ENCODE measurements around the gene PPP1R13L.

The PPP1R13L gene

DNA sequence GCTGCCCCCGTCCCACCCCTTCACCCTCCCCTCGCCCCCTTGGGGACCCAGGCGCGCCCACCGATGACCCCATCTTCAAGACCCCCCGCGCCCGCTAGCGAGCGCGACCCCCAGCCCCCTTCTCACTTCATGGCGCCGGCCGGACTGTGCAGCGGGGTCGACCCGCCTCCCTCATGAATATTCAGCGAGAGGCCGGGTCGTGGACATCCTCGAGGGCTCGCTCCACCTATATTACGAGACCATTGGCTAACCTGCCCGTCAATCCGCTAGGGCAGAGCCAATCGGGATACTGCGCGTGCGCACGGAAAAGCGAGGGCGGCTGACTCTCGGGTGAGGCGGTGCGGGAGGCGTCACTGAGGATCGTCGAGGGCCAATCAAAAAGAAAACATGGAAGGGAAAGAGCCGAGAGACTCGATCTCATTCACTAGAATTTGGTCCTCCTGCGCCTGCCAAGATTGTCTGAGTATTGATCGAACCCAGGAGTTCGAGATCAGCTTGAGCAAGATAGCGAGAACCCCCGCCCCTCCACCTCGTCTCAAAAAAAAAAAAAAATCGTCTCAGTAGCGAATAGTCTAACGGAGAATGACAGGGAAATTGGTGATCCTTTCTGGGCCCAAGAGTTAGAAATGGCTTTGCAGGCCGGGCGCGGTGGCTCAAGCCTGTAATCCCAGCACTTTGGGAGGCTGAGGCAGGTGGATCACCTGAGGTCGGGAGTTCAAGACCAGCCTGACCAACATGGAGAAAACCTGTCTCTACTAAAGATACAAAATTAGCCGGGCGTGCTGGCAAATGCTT, 34.3 kb downstream of the PPP1R13L start, which contains the start of gene ERCC2:
Gene ERCC2, minus strand, starts transcription at position 164 of the 795 bp plus-strand sequence. Its CDS starts 33 bp downstream, at position 131.
- TF ChIP-seq, protein P1, sequence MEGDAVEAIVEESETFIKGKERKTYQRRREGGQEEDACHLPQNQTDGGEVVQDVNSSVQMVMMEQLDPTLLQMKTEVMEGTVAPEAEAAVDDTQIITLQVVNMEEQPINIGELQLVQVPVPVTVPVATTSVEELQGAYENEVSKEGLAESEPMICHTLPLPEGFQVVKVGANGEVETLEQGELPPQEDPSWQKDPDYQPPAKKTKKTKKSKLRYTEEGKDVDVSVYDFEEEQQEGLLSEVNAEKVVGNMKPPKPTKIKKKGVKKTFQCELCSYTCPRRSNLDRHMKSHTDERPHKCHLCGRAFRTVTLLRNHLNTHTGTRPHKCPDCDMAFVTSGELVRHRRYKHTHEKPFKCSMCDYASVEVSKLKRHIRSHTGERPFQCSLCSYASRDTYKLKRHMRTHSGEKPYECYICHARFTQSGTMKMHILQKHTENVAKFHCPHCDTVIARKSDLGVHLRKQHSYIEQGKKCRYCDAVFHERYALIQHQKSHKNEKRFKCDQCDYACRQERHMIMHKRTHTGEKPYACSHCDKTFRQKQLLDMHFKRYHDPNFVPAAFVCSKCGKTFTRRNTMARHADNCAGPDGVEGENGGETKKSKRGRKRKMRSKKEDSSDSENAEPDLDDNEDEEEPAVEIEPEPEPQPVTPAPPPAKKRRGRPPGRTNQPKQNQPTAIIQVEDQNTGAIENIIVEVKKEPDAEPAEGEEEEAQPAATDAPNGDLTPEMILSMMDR (IDR thresholded peaks at IDR 0.05; ENCODE audit: insufficient read depth, missing control alignments) = no peak
- no peak for FAIRE-seq
- peak; percentile 100 for DNase-seq (ENCODE audit: insufficient read length, low spot score)

DNA sequence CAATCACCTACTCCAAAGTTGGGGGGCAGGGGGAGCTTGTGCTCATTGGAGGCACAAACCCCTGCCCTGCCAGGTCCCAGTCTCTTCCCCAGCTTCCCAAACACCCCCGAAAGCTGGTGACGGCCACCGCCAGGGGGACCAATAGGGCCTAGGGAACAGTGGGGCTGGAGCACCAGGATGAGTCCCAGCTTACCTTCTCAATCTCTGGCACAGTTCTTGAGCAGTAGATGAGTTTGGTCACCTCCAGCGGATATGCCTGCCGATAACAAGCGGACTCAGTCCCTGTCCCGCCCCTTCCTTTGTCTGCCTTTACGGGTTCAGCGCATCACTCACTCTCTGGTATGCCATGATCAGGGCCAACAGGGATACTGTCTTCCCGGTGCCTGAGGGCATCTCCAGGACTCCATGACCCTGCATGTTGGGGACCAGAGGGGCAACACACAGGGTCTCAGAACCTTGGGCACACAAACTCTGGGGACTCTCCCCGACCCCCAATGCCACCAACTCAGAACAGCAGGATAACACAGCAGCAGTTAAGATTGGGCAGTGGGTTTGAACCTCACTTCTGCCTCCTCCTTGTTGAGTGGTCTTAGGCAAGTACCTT, 36.0 kb downstream of the PPP1R13L start:
- FAIRE-seq (no peak), DNase-seq (ENCODE audit: insufficient read length, low spot score) (no peak)
- TF ChIP-seq, protein P1 (IDR thresholded peaks at IDR 0.05; ENCODE audit: insufficient read depth, missing control alignments) = no peak

DNA sequence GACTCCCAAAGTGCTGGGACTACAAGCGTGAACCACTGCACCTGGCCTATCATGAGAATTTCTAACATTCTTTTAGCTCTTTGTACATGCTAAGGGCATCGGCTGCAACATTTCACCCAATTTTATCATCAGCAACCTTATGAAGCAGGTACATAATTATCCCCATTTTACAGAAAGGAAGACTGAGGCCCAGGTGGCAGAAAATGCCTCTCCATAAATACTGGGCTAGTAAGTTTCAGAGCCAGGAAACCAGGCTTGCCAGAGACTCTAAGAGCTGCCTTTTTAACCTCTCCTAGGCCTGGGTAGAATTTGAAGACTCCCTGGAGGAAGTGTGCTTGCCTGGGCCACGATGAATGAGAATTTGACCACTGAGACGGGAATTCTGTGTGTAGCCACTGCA, 36.7 kb downstream of the PPP1R13L start:
- FAIRE-seq (no peak), DNase-seq (ENCODE audit: insufficient read length, low spot score) (no peak)
- TF ChIP-seq, protein P1 (IDR thresholded peaks at IDR 0.05; ENCODE audit: insufficient read depth, missing control alignments) = no peak

DNA sequence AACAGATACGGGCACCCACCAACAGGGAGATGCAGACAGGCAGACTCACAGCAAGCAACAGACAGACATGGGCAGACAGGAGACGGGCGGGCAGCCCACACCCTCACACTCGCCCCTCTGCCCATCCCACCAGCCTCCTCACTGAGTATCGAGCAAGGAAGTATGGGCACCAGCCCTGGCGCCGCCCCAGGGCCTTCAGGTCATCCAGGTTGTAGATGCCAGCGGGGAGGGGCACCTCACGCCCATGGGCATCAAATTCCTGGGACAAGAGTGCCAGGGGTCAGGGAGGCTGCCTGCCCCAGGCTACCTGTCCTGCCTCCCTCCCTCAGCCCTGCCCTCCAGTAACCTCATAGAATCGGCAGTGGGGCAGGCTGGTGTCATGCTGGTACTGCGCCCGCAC, 40.2 kb downstream of the PPP1R13L start:
- FAIRE-seq (no peak), DNase-seq (ENCODE audit: insufficient read length, low spot score) (no peak)
- TF ChIP-seq, protein P1 (IDR thresholded peaks at IDR 0.05; ENCODE audit: insufficient read depth, missing control alignments) = no peak

DNA sequence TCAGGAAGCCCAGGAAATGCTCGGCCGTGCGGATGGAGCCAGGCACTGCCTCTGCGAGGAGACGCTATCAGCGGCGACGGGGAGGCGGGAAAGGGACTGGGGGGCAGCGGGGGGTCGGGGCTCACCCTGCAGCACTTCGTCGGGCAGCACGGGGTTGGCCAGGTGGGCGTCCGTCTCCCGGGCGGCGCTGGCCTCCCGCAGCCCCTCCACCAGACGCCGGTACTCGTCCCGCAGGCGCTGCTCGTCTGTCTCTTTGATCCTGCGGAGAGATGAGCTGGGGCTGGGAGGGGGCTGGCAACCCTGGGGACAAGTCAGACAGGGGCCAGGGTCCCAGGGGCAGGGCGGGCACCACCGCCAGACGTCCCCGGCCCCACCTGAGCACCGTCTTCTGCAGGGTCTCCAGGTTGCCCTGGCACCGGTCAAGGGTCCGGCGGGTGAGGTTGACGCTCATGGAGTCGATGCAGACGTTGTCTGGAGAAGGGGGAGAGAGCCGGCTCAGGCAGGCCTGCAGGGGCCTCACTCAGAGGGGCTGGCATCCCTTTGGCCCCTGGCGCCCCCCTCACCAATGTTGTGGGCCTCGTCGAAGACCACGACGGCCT, 40.9 kb downstream of the PPP1R13L start:
- FAIRE-seq (no peak), DNase-seq (ENCODE audit: insufficient read length, low spot score) (no peak)
- TF ChIP-seq, protein P1 (IDR thresholded peaks at IDR 0.05; ENCODE audit: insufficient read depth, missing control alignments) = no peak

DNA sequence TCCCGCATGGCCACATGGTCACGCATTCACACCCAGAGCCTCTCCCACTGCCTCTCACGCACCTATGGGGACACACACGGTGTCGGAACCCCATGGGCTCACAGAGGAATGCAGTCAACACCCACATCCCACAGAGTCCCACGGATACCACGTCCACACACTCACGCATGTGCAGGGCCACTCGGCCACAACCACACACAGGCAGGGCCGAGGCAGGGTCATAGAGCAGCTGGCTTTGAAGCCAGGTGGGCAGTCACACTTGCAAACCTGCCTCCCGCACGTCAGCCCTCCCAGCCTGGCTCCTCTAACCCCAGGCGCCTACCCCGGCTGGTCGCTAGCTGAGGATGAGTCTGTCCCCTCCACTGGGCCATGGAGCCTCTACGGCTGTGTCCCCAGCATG, 42.6 kb downstream of the PPP1R13L start:
- TF ChIP-seq, protein P1 (IDR thresholded peaks at IDR 0.05; ENCODE audit: insufficient read depth, missing control alignments) = no peak
- no peak for DNase-seq (ENCODE audit: insufficient read length, low spot score)
- FAIRE-seq = no peak

All from D721Med (cell line).